Prostate gland (tissue), 2 donors: ENCODE measurements around the gene VAC14.
"Not testable (repeated sequence)": the region's sequence is repeated elsewhere in the genome, so short reads cannot be mapped to it uniquely, and the experiment has no call there.

Experiments
- CTCF ChIP-seq, 4 experiments: fragments of 200-600 bp in 2 of 4; fragments of 450-650 bp in 2 of 4; sonication (generic) in 2 of 4; IDR thresholded peaks; 1 replicate in 3 of 4; 2 replicates in 1 of 4; pipeline ENCODE4 v1.5.1; 2016 to 2019; ENCODE audit warnings: antibody characterized with exemption in 4 of 4, mild to moderate bottlenecking in 2 of 4, moderate library complexity in 2 of 4
- POLR2AphosphoS5 ChIP-seq: sonication (generic); formaldehyde crosslinking; IDR thresholded peaks from one replicate; pipeline ENCODE4 v1.6.1; 2017; ENCODE audit warnings: antibody characterized with exemption

GRCh38 chr16:70823498-70824118 lies 22.6 kb upstream of the VAC14 start:
- TF ChIP-seq CTCF (IDR thresholded peaks at IDR 0.05); POLR2AphosphoS5: not testable (repeated sequence)
